A549 (cell line): ENCODE measurements around the gene UNC13D. TPM values are rescaled to one million over a fixed set of nuclear protein-coding genes. Genes with fewer than 3 reads are reported as not detected.

ENCODE experiments used
- ATAC-seq, 2 experiments: fragments of 200-7000 bp in 1 of 2; fragments of >200 bp in 1 of 2; cut with Nextera tagmentation in 1 of 2; cut with Tn5 transposase in 1 of 2; 3 replicates each; pipeline versions ENCODE4 v1.8.0 to v1.9.1; 2018 to 2020; ENCODE audit warnings: mild to moderate bottlenecking in 1 of 2, moderate library complexity in 1 of 2
- CTCF ChIA-PET: fragments of 300-600 bp; sonication (Branson Sonifier 250); formaldehyde crosslinking; extraction: SDS; loops from one replicate; lab custom pipeline; 2021; ENCODE audit warnings: antibody characterized with exemption, inconsistent platforms; lab: Yijun Ruan, JAX
- POLR2A ChIA-PET: fragments of 350-600 bp; formaldehyde crosslinking; extraction: SDS; loops from one replicate; lab custom pipeline; 2021; ENCODE audit warnings: antibody characterized with exemption, inconsistent platforms; lab: Yijun Ruan, JAX
- DNase-seq, 2 experiments: peaks; one replicate each; pipeline versions ENCODE4 v3.0.0 to v3.0.0-alpha.2; 2011 to 2016; ENCODE audit warnings: low read depth in 1 of 2, low spot score in 1 of 2
- FAIRE-seq: peaks from 2 replicates; lab custom pipeline; 2011; peaks lifted over from hg19 to GRCh38; lab: Jason Lieb, UNC
- H3K27ac ChIP-seq, 2 experiments: fragments of >200 bp; sonication (Bioruptor Twin); formaldehyde crosslinking; 3 replicates each; pipeline ENCODE4 v1.5.1; 2016 to 2017
- H3K4me1 ChIP-seq: fragments of >200 bp; sonication (Bioruptor Twin); formaldehyde crosslinking; 3 replicates; pipeline ENCODE4 v1.6.1; 2016
- H3K4me2 ChIP-seq: fragments of >200 bp; sonication (Bioruptor Twin); formaldehyde crosslinking; 3 replicates; pipeline ENCODE4 v1.6.1; 2016
- H3K4me3 ChIP-seq: fragments of >200 bp; sonication (Bioruptor Twin); formaldehyde crosslinking; 3 replicates; pipeline ENCODE4 v1.5.1; 2016
- H3K9me3 ChIP-seq: fragments of >200 bp; sonication (Bioruptor Twin); formaldehyde crosslinking; 3 replicates; pipeline ENCODE4 v1.6.1; 2016
- CBX8 ChIP-seq: fragments of 200-600 bp; sonication (generic); IDR thresholded peaks from 2 replicates; pipeline ENCODE4 v1.6.1; 2016
- CEBPB ChIP-seq, 2 experiments: fragments of >200 bp in 1 of 2; sonication (Bioruptor Twin) in 1 of 2; formaldehyde crosslinking in 1 of 2; IDR thresholded peaks; 2 replicates each; pipeline ENCODE4 v1.6.1; 2012 to 2016
- EP300 ChIP-seq, 2 experiments: fragments of >200 bp; sonication (Bioruptor Twin); formaldehyde crosslinking; IDR thresholded peaks; 2 replicates in 1 of 2; 3 replicates in 1 of 2; pipeline ENCODE4 v1.6.1; 2016 to 2017
- ESRRA ChIP-seq: fragments of 150-350 bp; IDR thresholded peaks from 2 replicates; pipeline ENCODE4 v1.6.1; 2014; ENCODE audit warnings: mild to moderate bottlenecking, low read length, borderline replicate concordance
- GATA3 ChIP-seq: IDR thresholded peaks from 2 replicates; pipeline ENCODE4 v1.6.1; 2012; ENCODE audit warnings: borderline replicate concordance
- JUN ChIP-seq, 2 experiments: fragments of >200 bp; sonication (Bioruptor Twin); formaldehyde crosslinking; IDR thresholded peaks; 2 replicates in 1 of 2; 3 replicates in 1 of 2; pipeline ENCODE4 v1.6.1; 2016 to 2017
- MAX ChIP-seq: IDR thresholded peaks from 2 replicates; pipeline ENCODE4 v1.6.1; 2012
- NPAS2 ChIP-seq: fragments of 250-450 bp; sonication (Bioruptor Pico); IDR thresholded peaks from 2 replicates; pipeline ENCODE4 v1.8.0; 2022; ENCODE audit warnings: mild to moderate bottlenecking, moderate library complexity, borderline replicate concordance
- PBX3 ChIP-seq: IDR thresholded peaks from 2 replicates; pipeline ENCODE4 v1.6.1; 2012
- POLR2AphosphoS2 ChIP-seq: conservative IDR thresholded peaks from 2 replicates; pipeline ENCODE4 v1.6.1; 2012; ENCODE audit warnings: low read length, improper control_type of control experiment, inconsistent platforms
- TP53 ChIP-seq: fragments of 250-450 bp; sonication (Bioruptor Pico); IDR thresholded peaks from 2 replicates; pipeline ENCODE4 v1.5.0; 2021; ENCODE audit warnings: mild to moderate bottlenecking, moderate library complexity
- ZC3H11A ChIP-seq: fragments of 450-650 bp; IDR thresholded peaks from 2 replicates; pipeline ENCODE4 v1.6.1; 2014; ENCODE audit warnings: antibody characterized with exemption, mild to moderate bottlenecking
- ZFP36 ChIP-seq: fragments of 450-650 bp; IDR thresholded peaks from 2 replicates; pipeline ENCODE4 v1.6.1; 2014; ENCODE audit warnings: borderline replicate concordance; ENCODE audit not compliant: partially characterized antibody
- ZNF302 ChIP-seq: fragments of 250-450 bp; sonication (Bioruptor Pico); IDR thresholded peaks from 2 replicates; pipeline ENCODE4 v1.9.0; 2021; ENCODE audit warnings: inconsistent platforms, mild to moderate bottlenecking, moderate library complexity
- ZSCAN20 ChIP-seq: fragments of 250-450 bp; sonication (Bioruptor Pico); IDR thresholded peaks from 2 replicates; pipeline ENCODE4 v1.8.0; 2022; ENCODE audit warnings: mild to moderate bottlenecking, moderate library complexity
- WGBS: methylation state at CpG from one replicate; pipeline ENCODE4 v1.1.6; 2017; ENCODE audit errors: missing lambda C conversion rate; 5-methylcytosine and 5-hydroxymethylcytosine counted together
- polyA plus RNA-seq, 4 experiments: library from polyadenylated mRNA; depleted of rRNA in 3 of 4; stranded (reverse); fragments of >200 nt; fragmentation: RNase III in 1 of 4; extraction: RNeasy Plus Mini Kit Qiagen cat#74134 plus additional on column Dnase treatment in 1 of 4; gene quantifications; 2 replicates in 3 of 4; 3 replicates in 1 of 4; pipeline ENCODE4 v1.2.3, GENCODE V29; 2011 to 2017

Gene UNC13D
- polyA plus RNA-seq, 2 of the 4 experiments (the other 2 are of a cell fraction), result 1.6 to 3.5 TPM

DNA sequence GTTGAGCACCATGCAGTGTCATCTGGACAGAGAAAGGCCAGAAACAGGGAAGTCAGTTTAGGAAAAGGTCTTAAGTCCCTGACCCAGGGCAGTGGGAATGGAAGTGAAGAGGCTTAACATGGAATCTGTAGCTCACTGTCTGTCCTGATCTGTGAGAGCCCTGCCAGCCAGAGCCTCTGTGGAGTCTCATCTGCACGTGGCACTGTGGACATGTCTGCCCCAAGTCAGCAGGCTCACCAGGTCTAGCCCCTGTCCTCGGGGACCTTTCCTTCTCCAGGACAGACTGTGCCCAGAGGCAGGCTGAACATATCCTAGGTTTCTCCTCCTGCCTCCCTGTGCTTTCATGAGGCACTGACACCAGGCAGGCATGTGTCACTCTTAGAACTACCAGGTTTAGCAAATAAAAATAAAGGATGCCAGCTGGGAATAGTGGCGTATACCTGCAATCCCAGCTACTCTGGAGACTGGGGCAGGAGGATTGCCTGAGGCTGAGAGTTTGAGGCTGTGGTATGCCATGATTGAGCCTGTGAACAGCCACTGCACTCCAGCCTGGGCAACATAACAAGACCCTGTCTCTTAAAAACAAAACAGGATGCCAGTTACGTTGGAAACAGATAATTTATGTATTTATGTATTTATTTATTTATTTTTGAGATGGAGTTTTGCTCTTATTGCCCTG is 37.2 kb downstream of the UNC13D start:
- Histone ChIP-seq H3K4me1 (no peaks in the 10 kb centered on the region), H3K4me2 (no peak overlapping the region), H3K4me3 (no peak overlapping the region), H3K9me3 (no peaks in the 10 kb centered on the region), H3K27ac (no peak overlapping the region)
- no peak for TF ChIP-seq CBX8
- no peak for TF ChIP-seq MAX
- TF ChIP-seq NPAS2 (CRISPR knock-in tag), result no peak
- TF ChIP-seq TP53 (CRISPR knock-in tag), result no peak
- no peak for TF ChIP-seq CEBPB (IDR thresholded peaks at IDR 0.05)
- no peak for TF ChIP-seq EP300 (IDR thresholded peaks at IDR 0.05)
- no peak for TF ChIP-seq POLR2AphosphoS2
- no peak for TF ChIP-seq ZC3H11A
- TF ChIP-seq ZNF302 (CRISPR knock-in tag), result no peak
- ChIA-PET POLR2A (interaction anchor here (1.9 kb wide), 1 partner anchor 27 kb away, joined by 6 read pairs; no protein-coding TSS in a partner anchor), CTCF (interaction anchor here (0.6 to 9.2 kb wide), 11 partner anchors 9 to 395 kb away, joined by 3 to 62 read pairs (median 5); no protein-coding TSS in a partner anchor)
- 86% methylated on average over 4 of the region's 4 CpGs for WGBS
- FAIRE-seq (no peak), ATAC-seq (peak; percentile 15 to 30; a peak in 4 of 6 replicates), DNase-seq (no peak)

GRCh38 chr17:75803883-75804282 is 40.3 kb downstream of the UNC13D start:
- ChIA-PET POLR2A (interaction anchor here (2.1 to 2.6 kb wide), 2 partner anchors 19 to 24 kb away, joined by 5 to 10 read pairs; partner anchors contain the start of gene UNK), CTCF (interaction anchor here (0.9 to 11.8 kb wide), 10 partner anchors 9 to 171 kb away, joined by 3 to 72 read pairs (median 7); partner anchors contain the start of genes GALK1, SMIM5 and UNK)
- Histone ChIP-seq H3K27ac (no peak overlapping the region), H3K4me3 (no peak overlapping the region), H3K9me3 (no peaks in the 10 kb centered on the region), H3K4me2 (no peak overlapping the region), H3K4me1 (no peaks in the 10 kb centered on the region)
- FAIRE-seq, result no peak
- WGBS, result 89% methylated on average over 1 of the region's 1 CpG
- no peak for DNase-seq
- no peak for TF ChIP-seq ZC3H11A
- TF ChIP-seq ZFP36, result no peak
- TF ChIP-seq ZSCAN20 (CRISPR knock-in tag), result no peak
- TF ChIP-seq MAX, result no peak
- no peak for TF ChIP-seq ESRRA
- TF ChIP-seq JUN (IDR thresholded peaks at IDR 0.05), result no peak
- no peak for TF ChIP-seq POLR2AphosphoS2
- no peak for TF ChIP-seq PBX3
- no peak for ATAC-seq

DNA sequence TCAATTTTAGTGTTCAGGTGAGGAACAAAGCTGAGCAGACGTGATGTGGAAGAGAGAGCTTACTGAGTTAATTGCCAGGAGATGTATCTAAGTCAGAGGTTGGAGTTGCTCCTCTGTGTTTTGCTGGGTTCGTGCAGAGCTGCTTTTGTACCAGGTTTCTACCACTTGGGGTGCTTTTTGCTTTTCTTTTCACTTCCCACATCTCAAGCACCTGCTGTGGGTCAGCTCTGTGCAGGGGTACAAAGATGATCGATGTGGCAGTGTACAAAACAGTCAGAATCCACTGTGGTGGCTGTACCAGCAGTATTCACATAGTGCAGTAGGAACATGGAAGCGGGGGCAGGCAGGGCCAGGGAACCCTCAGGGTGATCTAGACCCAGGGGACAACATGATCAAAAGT is 44.8 kb downstream of the UNC13D start:
- H3K4me1 ChIP-seq, result no peaks in the 10 kb centered on the region
- FAIRE-seq, result no peak
- TF ChIP-seq ZSCAN20 (CRISPR knock-in tag) (no peak), EP300 (IDR thresholded peaks at IDR 0.05) (no peak), GATA3 (no peak)
- TF ChIP-seq, all 56 proteins: peak for 0
- CTCF ChIA-PET, result interaction anchor here (0.6 to 11.8 kb wide), 17 partner anchors 9 to 97 kb away, joined by 3 to 72 read pairs (median 4); partner anchors contain the start of genes GALK1, TRIM65 and UNK
- ATAC-seq, result peak; percentile 24 to 37; a peak in 4 of 6 replicates
- no peak for DNase-seq
- H3K9me3 ChIP-seq, result no peaks in the 10 kb centered on the region
- H3K4me2 ChIP-seq, result no peak overlapping the region
- H3K4me3 ChIP-seq, result no peak overlapping the region
- 88% methylated on average over 4 of the region's 4 CpGs for WGBS
- POLR2A ChIA-PET, result interaction anchor here (0.5 to 3.0 kb wide), 4 partner anchors 19 to 992 kb away, joined by 3 to 16 read pairs (median 6); no protein-coding TSS in a partner anchor
- H3K27ac ChIP-seq, result no peak overlapping the region
